K562 (cell line): ENCODE data around the gene RRAS. TPM values are rescaled to one million over a fixed set of nuclear protein-coding genes. Genes with fewer than 3 reads are reported as not detected.

ENCODE experiments used
- ATAC-seq: fragments of 200-7000 bp; cut with Tn5 transposase; 3 replicates; pipeline ENCODE4 v1.9.1; 2020; ENCODE audit warnings: moderate library complexity
- BruUV-seq: library from RNA; stranded (reverse); fragments of 400-500 nt; replicated peaks from 2 replicates; lab custom pipeline; 2021; lab: Mats Ljungman, UMichigan
- CTCF ChIA-PET: fragments of 300-600 bp; formaldehyde crosslinking; extraction: SDS; loops from one replicate; lab custom pipeline; 2021; ENCODE audit warnings: low intra/inter-chr PET ratio; lab: Yijun Ruan, JAX
- POLR2A ChIA-PET: fragments of 300-600, 350-650 bp; sonication (Branson Sonifier 250); formaldehyde crosslinking; extraction: SDS; loops from one replicate; lab custom pipeline; 2021; ENCODE audit warnings: antibody characterized with exemption, inconsistent platforms; lab: Yijun Ruan, JAX
- DNase-seq, 4 experiments: peaks; one replicate each; pipeline versions ENCODE4 v3.0.0 to v3.0.0-alpha.2; 2011 to 2018; ENCODE audit warnings: low spot score in 3 of 4, mixed read lengths in 3 of 4; ENCODE audit errors: extremely low read depth in 1 of 4
- FAIRE-seq: peaks from 2 replicates; lab custom pipeline; 2011; peaks lifted over from hg19 to GRCh38; lab: Jason Lieb, UNC
- H2AFZ ChIP-seq: 2 replicates; pipeline ENCODE4 v1.6.0; 2011; ENCODE audit warnings: low read depth, low read length, control low read depth, inconsistent platforms
- H3K27ac ChIP-seq: fragments of 200-600 bp; 3 replicates; pipeline ENCODE4 v1.8.0; 2011; ENCODE audit warnings: low read depth, mild to moderate bottlenecking, control low read depth, inconsistent platforms, low read length, moderate library complexity, mixed read lengths; ENCODE audit errors: extremely low read depth
- H3K27me3 ChIP-seq, 2 experiments: fragments of 300-600 bp in 1 of 2; 2 replicates in 1 of 2; 3 replicates in 1 of 2; pipeline versions ENCODE4 v1.6.0 to v1.8.0; 2011; ENCODE audit warnings: inconsistent platforms in 2 of 2, low read length in 2 of 2, mild to moderate bottlenecking in 1 of 2, mixed read lengths in 1 of 2, moderate library complexity in 1 of 2; ENCODE audit not compliant: control insufficient read depth in 2 of 2, insufficient read depth in 2 of 2
- H3K36me3 ChIP-seq: fragments of 300-600 bp; 3 replicates; pipeline ENCODE4 v1.8.0; 2011; ENCODE audit warnings: mild to moderate bottlenecking, low read length, inconsistent platforms; ENCODE audit not compliant: control insufficient read depth, insufficient read depth
- H3K4me1 ChIP-seq, 2 experiments: fragments of 200-600 bp in 1 of 2; replicated peaks in 1 of 2; 2 replicates in 1 of 2; 3 replicates in 1 of 2; pipeline versions ENCODE4 v1.5.1 to v1.8.0; 2011; ENCODE audit warnings: inconsistent platforms in 2 of 2, low read length in 2 of 2, mild to moderate bottlenecking in 1 of 2, mixed read lengths in 1 of 2, moderate library complexity in 1 of 2; ENCODE audit not compliant: control insufficient read depth in 2 of 2, insufficient read depth in 2 of 2
- H3K4me2 ChIP-seq: 2 replicates; pipeline ENCODE4 v1.6.1; 2011; ENCODE audit warnings: low read length, control low read depth, inconsistent platforms, mixed read lengths; ENCODE audit not compliant: insufficient read depth
- H3K4me3 ChIP-seq: fragments of 200-600 bp; sonication (generic), shearing (Covaris generic); 2 replicates; pipeline ENCODE4 v1.5.1; 2016; ENCODE audit warnings: control low read depth, inconsistent platforms
- H3K79me2 ChIP-seq: fragments of 200-600 bp; 3 replicates; pipeline ENCODE4 v1.8.0; 2011; ENCODE audit warnings: low read length, inconsistent platforms; ENCODE audit not compliant: control insufficient read depth, insufficient read depth
- H3K9ac ChIP-seq, 2 experiments: 2 replicates each; pipeline versions ENCODE4 v1.6.0 to v1.6.1; 2011; ENCODE audit warnings: low read depth in 2 of 2, low read length in 2 of 2, control low read depth in 1 of 2, inconsistent platforms in 1 of 2, mild to moderate bottlenecking in 1 of 2, mixed read lengths in 1 of 2; ENCODE audit not compliant: insufficient read depth in 1 of 2
- H3K9me1 ChIP-seq: one replicate; pipeline ENCODE4 v1.6.0; 2011; ENCODE audit warnings: inconsistent platforms, mild to moderate bottlenecking, low read length, moderate library complexity; ENCODE audit not compliant: control insufficient read depth, insufficient read depth
- H3K9me3 ChIP-seq: replicated peaks from 2 replicates; pipeline ENCODE4 v1.5.1; 2011; ENCODE audit warnings: low read depth, low read length, inconsistent platforms; ENCODE audit not compliant: control insufficient read depth, insufficient read depth
- H4K20me1 ChIP-seq: replicated peaks from 2 replicates; pipeline ENCODE4 v1.6.1; 2011; ENCODE audit warnings: low read length, inconsistent platforms, mixed read lengths; ENCODE audit not compliant: control insufficient read depth, insufficient read depth
- GABPB2 ChIP-seq: fragments of 250-450 bp; sonication (Bioruptor Pico); conservative IDR thresholded peaks from 2 replicates; pipeline ENCODE4 v1.5.1; 2021; ENCODE audit warnings: mild to moderate bottlenecking
- POLR2G ChIP-seq: fragments of 200-400 bp; formaldehyde crosslinking; IDR thresholded peaks from 2 replicates; pipeline ENCODE4 v1.6.1; 2017; ENCODE audit warnings: low read depth, mild to moderate bottlenecking, antibody characterized with exemption, low read length, moderate library complexity
- RBFOX2 ChIP-seq: fragments of 200-400 bp; formaldehyde crosslinking; IDR thresholded peaks from 2 replicates; pipeline ENCODE4 v1.6.1; 2017; ENCODE audit warnings: low read depth, mild to moderate bottlenecking, low read length, moderate library complexity
- SRSF9 ChIP-seq: fragments of 200-400 bp; formaldehyde crosslinking; IDR thresholded peaks from 2 replicates; pipeline ENCODE4 v1.6.1; 2017; ENCODE audit warnings: low read depth, low read length, borderline replicate concordance
- ZNF121 ChIP-seq: sonication (generic); formaldehyde crosslinking; conservative IDR thresholded peaks from 2 replicates; pipeline ENCODE4 v1.8.0; 2022; ENCODE audit warnings: missing genetic modification reagents
- WGBS: fragments of 100-300 bp; shearing (Covaris generic); methylation state at CpG from one replicate; pipeline ENCODE4 v1.1.6; 2016; ENCODE audit warnings: low coverage, mixed read lengths; ENCODE audit not compliant: insufficient coverage; ENCODE audit errors: missing lambda C conversion rate; 5-methylcytosine and 5-hydroxymethylcytosine counted together
- in situ Hi-C: fragments of 300-500 bp; cut with MboI; formaldehyde crosslinking; loops from 4 replicates; pipeline ENCODE4 v1.15.0; 2018; ENCODE audit warnings: inconsistent platforms, mixed read lengths
- intact Hi-C: fragments of 100-400 bp; cut with micrococcal nuclease; formaldehyde crosslinking; loops from 2 replicates; pipeline ENCODE4 v1.14.2; 2022
- polyA plus RNA-seq, 8 experiments: library from polyadenylated mRNA; depleted of rRNA in 4 of 8; stranded (reverse) in 5 of 8; unstranded in 3 of 8; fragments of >200 nt; fragmentation: Nextera tagmentation in 2 of 8; fragmentation: Illumina TruSeq in 1 of 8; extraction: Ambion mirVana in 2 of 8; extraction: Trizol in 1 of 8; gene quantifications; 2 replicates each; pipeline versions ENCODE4 v1.2.1 to v1.2.3, GENCODE V29; 2011 to 2014; ENCODE audit warnings: inconsistent platforms in 1 of 8, missing spikeins in 1 of 8
- total RNA-seq, 7 experiments: library from RNA; depleted of rRNA in 6 of 7; stranded (reverse); fragments of >200 nt in 6 of 7; fragmentation: Illumina TruSeq in 2 of 7; extraction: Trizol in 2 of 7; gene quantifications; 2 replicates each; pipeline versions ENCODE4 v1.2.1 to v1.2.3, GENCODE V29; 2011 to 2021; ENCODE audit warnings: low replicate concordance in 1 of 7

RRAS gene
- total and polyA plus RNA-seq, 9 of the 15 experiments (the other 6 are each of a cell fraction or from before 2014, with no cell fraction given): 0.70 to 17.3 (median 8.2) TPM

GRCh38 chr19:49662011-49662410 lies 22.1 kb upstream of the RRAS start:
- Histone ChIP-seq H4K20me1 (peaks cover 13% of the 10 kb centered on the region; the same call in 1 of the 2 replicates), H3K4me3 (no peak overlapping the region), H3K27me3 (no peaks in the 10 kb centered on the region), H3K9me3 (0 out of 2 replicates have a peak, but pooled peaks cover 2% of the 10 kb centered on the region), H3K27ac (no peak overlapping the region), H3K9ac (0 out of 4 replicates have a peak overlapping the region, but pooled peaks of 1 of the 2 experiments have one; percentile 21), H3K36me3 (peaks cover 62% of the 10 kb centered on the region; the same call in 2 of the 3 replicates), H2AFZ (no peak overlapping the region), H3K4me1 (peaks cover 0 to 35% of the 10 kb centered on the region in 2 experiments; a peak in 4 of 5 replicates), H3K4me2 (no peak overlapping the region), H3K9me1 (peaks cover 2% of the 10 kb centered on the region), H3K79me2 (peaks cover 38% of the 10 kb centered on the region)
- ChIA-PET POLR2A (interaction anchor here (0.7 to 1.6 kb wide), 5 partner anchors 9 to 69 kb away, joined by 3 to 5 read pairs (median 4); partner anchors contain the start of gene RRAS), CTCF (no interaction called here)
- in situ Hi-C loops: no loop called here
- intact Hi-C loops: no loop called here
- DNase-seq (no peak), FAIRE-seq (no peak), ATAC-seq (no peak)
- TF ChIP-seq SRSF9: no peak
- TF ChIP-seq GABPB2 (CRISPR knock-in tag): no peak
- peak; percentile 70 for TF ChIP-seq POLR2G
- peak; percentile 55 for TF ChIP-seq RBFOX2
- 97% methylated on average over 14 of the region's 16 CpGs for WGBS
- BruUV-seq: no TSS peak

DNA sequence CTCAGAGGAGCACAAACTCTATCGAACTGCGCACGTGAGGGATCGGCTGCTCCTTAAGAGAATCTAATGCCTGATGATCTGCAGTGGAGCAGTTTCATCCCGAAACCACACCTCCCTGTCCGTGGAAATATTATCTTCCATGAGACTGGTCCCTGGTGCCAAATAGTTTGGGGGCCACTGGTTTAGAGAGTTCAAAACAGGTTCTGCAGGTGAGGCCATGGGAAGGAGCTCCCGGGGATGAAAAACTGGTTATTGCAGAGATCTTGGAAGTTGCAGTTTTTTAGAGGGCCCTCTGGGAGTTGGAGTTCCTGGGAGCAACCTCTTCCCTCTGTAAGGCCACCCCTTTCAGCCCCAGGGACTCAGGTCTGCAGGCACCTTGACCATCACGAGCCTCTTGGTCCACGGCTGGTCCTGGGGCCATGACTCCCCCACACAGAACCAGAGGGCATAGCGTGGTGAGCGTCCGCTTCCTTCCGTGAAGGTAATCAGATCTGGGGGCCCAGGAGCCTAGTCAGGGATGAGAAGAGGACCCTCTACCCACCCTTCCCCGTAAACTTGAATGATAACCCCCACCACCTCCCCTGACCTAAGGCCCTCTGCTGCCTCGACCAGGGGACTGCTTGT lies 20.5 kb upstream of the RRAS start:
- intact Hi-C loops: no loop called here

More for the DNA sequence above, 20.5 kb upstream of the RRAS start:
- in situ Hi-C loops: no loop called here
- Histone ChIP-seq H3K4me1 (peaks cover 0 to 35% of the 10 kb centered on the region in 2 experiments; a peak in 2 of 5 replicates), H2AFZ (no peak overlapping the region), H3K9me3 (0 out of 2 replicates have a peak, but pooled peaks cover 2% of the 10 kb centered on the region), H3K9ac (no peak overlapping the region), H3K27ac (no peak overlapping the region), H3K4me3 (no peak overlapping the region), H3K36me3 (peaks cover 76% of the 10 kb centered on the region; the same call in 2 of the 3 replicates), H3K79me2 (peaks cover 23% of the 10 kb centered on the region), H3K4me2 (no peak overlapping the region), H4K20me1 (peaks cover 10% of the 10 kb centered on the region; the same call in 1 of the 2 replicates), H3K9me1 (peaks cover 2% of the 10 kb centered on the region), H3K27me3 (no peaks in the 10 kb centered on the region)
- no peak for FAIRE-seq
- no peak for ATAC-seq
- BruUV-seq: no TSS peak
- ChIA-PET CTCF (no interaction called here), POLR2A (interaction anchor here (0.7 to 1.5 kb wide), 8 partner anchors 10 to 644 kb away, joined by 3 to 4 read pairs (median 4); partner anchors contain the start of genes PRR12 and SCAF1)
- no peak for DNase-seq
- WGBS: 85% methylated on average over 9 of the region's 15 CpGs
- TF ChIP-seq ZNF121: no peak
- TF ChIP-seq RBFOX2: 0 out of 2 replicates have a peak, but pooled peaks have one; percentile 34
